ACHN (cell line): ENCODE measurements around the gene BCL2.
"Not testable (repeated sequence)": the region's sequence is repeated elsewhere in the genome, so short reads cannot be mapped to it uniquely, and the experiment has no call there.

Source experiments
- DNase-seq: peaks from one replicate; pipeline ENCODE4 v3.0.0-alpha.2; 2015
- in situ Hi-C: cut with HindIII; loops from 2 replicates; pipeline ENCODE4 v1.10.0; 2017; ENCODE audit warnings: low sequenced_read_pairs, low pct_ligation_motif_present, low pct_unique_long_range_greater_than_20kb

Gene BCL2

GRCh38 chr18:63253014-63253413 is 66.6 kb downstream of the BCL2 start:
- DNase-seq, result no peak
- in situ Hi-C loops, result no loop called here

GRCh38 chr18:63249771-63250170 is 69.8 kb downstream of the BCL2 start:
- in situ Hi-C loops, result no loop called here
- no peak for DNase-seq

- DNase-seq, result no peak
- in situ Hi-C loops, result no loop called here
These were observed 71.6 kb downstream of the BCL2 start for GRCh38 chr18:63247926-63248325.

GRCh38 chr18:63247506-63247905 is 72.1 kb downstream of the BCL2 start:
- in situ Hi-C loops, result no loop called here
- DNase-seq, result no peak

- DNase-seq, result no peak
- in situ Hi-C loops, result no loop called here
These were observed 74.0 kb downstream of the BCL2 start for GRCh38 chr18:63245600-63245999.

- DNase-seq, result no peak
- in situ Hi-C loops, result no loop called here
These were observed 75.0 kb downstream of the BCL2 start for GRCh38 chr18:63244607-63245006.

GRCh38 chr18:63241760-63242159 is 77.8 kb downstream of the BCL2 start:
- in situ Hi-C loops, result no loop called here
- no peak for DNase-seq

- in situ Hi-C loops, result no loop called here
- no peak for DNase-seq
These were observed 78.3 kb downstream of the BCL2 start for GRCh38 chr18:63241317-63241712.

GRCh38 chr18:63240531-63241316 is 78.8 kb downstream of the BCL2 start:
- in situ Hi-C loops, result no loop called here
- DNase-seq, result no peak

GRCh38 chr18:63238693-63239075 is 80.9 kb downstream of the BCL2 start:
- in situ Hi-C loops, result no loop called here
- peak; percentile 31 for DNase-seq

- DNase-seq, result peak; percentile 92
These were observed 81.5 kb downstream of the BCL2 start for GRCh38 chr18:63237881-63238692.

GRCh38 chr18:63236921-63237846 is 82.4 kb downstream of the BCL2 start:
- in situ Hi-C loops, result no loop called here
- DNase-seq, result peak; percentile 59

More at GRCh38 chr18:63237881-63238692, 81.5 kb downstream of the BCL2 start:
- in situ Hi-C loops, result no loop called here

GRCh38 chr18:63236406-63236805 is 83.2 kb downstream of the BCL2 start:
- DNase-seq, result no peak
- in situ Hi-C loops, result no loop called here

GRCh38 chr18:63235920-63236319 is 83.6 kb downstream of the BCL2 start:
- DNase-seq, in situ Hi-C loops: not testable (repeated sequence)

GRCh38 chr18:63234841-63235240 is 84.7 kb downstream of the BCL2 start:
- in situ Hi-C loops, result no loop called here
- DNase-seq, result no peak

GRCh38 chr18:63234432-63234831 is 85.1 kb downstream of the BCL2 start:
- in situ Hi-C loops, result no loop called here
- no peak for DNase-seq

GRCh38 chr18:63233334-63233733 is 86.2 kb downstream of the BCL2 start:
- in situ Hi-C loops, result no loop called here
- no peak for DNase-seq

- DNase-seq, result no peak
- in situ Hi-C loops, result no loop called here
These were observed 86.7 kb downstream of the BCL2 start for GRCh38 chr18:63232826-63233225.

- DNase-seq, result no peak
- in situ Hi-C loops, result no loop called here
These were observed 89.6 kb downstream of the BCL2 start for GRCh38 chr18:63229971-63230370.
